HG03520 (cell line): ENCODE data around the gene WDR73.
"Not testable (repeated sequence)": the region's sequence is repeated elsewhere in the genome, so short reads cannot be mapped to it uniquely, and the experiment has no call there.

Experiments
- ATAC-seq: cut with Tn5 transposase; IDR thresholded peaks from one replicate; pipeline ENCODE4 v1.9.1; 2021; ENCODE audit warnings: mild to moderate bottlenecking, moderate library complexity; ENCODE audit not compliant: unreplicated experiment

The WDR73 gene

DNA sequence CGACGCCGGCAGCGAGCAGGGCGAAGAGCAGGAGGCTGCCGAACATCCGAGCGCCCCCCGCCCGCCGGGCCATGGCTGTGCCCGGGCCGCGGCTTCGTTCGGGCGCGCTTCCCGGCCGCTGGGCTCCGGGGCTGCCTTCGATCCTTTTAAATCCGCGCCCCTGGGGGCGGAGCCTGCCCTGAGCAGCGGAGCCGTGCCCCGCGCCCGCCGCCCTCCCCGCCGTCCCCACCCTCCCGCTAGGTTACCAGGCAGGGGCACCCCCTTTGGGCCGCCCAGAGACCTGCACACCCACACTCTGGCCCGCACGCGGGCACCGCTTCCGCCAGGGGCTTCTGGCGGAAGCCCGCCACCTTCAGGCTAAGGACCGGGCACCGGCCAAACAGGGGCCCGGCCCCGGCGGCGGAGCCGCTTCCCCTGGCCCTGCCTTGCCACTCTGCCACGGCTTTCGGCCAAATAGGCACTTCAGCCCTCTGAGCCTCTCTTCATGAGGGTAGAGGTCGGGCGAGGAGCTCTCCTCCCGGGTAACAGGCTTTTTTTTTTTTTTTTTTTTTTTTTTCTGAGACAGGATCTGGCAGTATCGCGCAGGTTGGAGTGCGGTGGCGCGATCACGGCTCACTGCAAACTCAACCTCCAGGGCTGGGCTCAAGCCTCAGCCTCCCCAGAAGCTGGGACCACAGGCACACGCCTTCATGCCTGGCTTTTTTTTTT is 4.2 kb upstream of the WDR73 start, which contains the start of gene NMB:
Gene NMB (minus strand): TSS at position 120 of the 708 bp plus-strand sequence. CDS start 47 bp downstream, at position 73.
- ATAC-seq: peak; percentile 51

DNA sequence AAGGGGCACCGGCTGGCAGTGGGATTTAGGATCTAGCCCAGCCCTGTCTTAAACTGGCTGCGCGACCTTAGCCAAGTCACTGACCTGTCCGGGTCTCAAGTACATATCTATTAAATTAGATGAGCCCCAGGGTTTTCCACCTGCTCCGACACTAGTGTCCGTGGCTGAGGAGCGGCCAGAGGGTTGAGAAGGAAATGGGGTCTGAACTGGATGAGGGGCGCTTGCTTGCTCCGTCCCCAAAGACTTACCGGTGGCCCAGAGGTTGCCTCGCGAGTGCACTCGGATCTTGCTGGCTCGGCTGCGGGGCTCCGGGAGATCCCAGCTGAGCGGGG is 3.6 kb upstream of the WDR73 start:
- no peak for ATAC-seq

DNA sequence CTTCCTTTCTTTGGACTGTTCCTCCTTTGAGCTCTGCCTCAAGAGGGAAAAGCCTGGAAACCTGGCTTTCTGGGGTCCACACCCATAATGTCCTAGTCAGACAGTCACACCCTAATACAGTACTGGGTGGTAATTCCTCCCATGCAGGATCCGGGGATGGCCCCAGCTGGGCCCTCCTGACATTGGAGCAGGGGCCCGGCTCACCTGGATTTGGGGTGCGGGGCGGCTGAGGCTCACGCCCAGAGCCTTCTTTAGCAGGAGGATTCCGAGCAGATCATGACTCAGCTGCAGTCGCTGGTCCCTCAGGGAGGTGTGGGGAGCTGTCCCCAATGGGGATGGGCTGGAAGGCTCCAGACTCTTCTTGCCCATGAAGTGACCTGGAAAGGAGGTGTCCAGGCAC is 2.9 kb upstream of the WDR73 start:
- no peak for ATAC-seq

DNA sequence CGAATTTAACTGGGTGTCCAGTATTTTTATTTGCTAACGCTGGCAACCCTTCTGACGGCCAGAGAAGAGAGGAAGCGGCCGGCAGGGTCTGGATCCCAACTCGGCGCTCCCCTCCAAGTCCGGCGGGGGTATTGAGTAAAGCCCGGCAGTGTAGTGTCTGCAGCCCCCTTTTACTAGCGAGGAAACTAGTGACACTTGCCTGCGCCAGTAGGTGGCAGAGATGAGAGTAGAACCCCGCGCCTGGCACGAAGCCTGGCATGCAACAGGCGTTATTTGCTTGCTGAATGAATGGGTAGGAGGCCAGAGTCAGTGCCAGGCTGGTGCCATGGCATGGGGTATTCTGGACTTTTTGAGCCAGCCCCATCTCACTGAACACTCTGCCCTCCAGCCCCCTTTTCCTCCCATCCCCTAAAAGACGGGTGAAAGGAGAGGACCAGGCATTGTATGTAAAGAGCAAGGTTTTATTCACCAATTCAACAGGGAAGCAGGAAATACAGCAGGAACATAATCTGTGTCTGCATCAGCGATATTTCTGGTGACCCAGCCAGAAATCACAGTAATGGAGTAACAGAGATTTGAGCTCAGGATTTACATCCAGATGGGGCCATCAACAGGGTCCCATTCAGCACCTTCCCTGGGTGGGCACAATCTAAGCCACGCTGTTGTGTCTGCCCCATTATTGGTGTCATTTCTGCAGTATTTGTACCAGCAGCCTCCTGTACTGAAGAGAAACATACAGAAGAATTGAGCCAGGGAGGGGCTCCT is 788 bp upstream of the WDR73 start:
- no peak for ATAC-seq

DNA sequence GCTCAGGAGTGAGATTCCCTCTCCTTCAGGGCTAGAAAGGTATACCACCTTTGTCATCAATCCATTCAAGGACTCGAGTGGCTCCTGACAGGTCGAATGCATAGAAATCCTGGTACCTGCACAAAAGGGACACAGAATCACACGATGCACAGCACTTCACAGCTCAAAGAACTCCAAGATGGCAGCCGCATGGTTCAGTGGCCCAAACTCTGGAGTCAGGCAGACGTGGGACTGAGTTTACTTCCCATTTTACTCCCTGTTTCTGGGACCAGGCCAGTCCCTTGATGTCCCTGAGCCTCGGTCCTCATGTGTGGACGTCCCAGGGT is 536 bp downstream of the WDR73 start:
- ATAC-seq: no peak

DNA sequence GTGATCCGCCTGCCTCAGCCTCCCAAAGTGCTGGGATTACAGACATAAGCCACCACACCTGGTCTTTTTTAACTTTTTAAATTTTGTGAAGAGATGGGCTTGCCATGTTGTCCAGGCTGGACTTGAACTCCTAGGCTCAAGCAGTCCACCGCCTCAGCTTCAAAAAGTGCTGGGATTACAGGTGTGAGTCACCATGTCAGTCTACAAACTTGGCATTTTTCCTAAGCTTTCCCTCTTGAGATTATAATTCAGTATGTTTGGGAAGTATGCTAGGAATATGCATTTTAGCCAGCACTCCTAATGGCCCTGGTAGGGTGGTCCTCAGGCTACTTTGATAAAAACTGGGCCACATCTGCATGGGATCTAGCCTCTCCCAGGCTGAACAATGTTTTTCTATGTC is 4.4 kb downstream of the WDR73 start:
- ATAC-seq: no peak

DNA sequence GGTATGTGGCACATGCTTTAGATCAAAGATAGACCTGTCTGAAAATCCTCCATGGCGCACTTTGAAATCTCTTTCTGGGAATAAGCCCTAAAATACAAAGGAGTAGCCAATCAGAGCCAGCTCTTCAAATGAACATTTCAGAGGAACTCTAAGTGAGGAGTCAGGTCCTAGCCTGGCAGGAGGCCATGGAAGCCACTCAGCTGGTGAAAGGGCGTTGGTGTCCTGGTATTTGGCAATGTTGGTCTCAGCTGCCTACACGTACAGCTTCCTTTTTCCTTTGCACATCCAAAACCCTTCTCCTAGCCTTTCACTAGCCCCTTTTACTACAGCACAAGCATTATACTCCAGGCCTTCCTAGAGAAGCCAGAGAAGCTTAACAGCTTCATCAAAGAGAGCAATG is 5.5 kb downstream of the WDR73 start:
- no peak for ATAC-seq

DNA sequence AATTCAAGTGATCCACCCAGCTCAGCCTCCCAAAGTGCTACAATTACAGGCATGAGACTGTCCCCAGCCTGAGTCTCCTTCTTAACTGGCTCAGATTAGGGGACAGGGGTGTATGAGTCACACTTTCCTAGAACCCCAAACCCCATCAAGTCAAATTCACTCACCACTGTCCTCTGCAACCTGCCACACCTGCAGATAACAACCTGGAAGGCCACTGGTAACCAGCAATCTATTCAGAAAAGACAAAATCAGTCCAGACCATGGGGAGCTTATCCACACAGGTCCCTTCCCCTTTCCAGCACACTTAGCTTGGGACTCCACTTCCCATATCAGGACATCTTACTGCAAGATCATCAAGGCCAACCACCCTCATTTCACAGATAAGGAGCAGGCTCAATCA is 6.4 kb downstream of the WDR73 start:
- ATAC-seq: no peak

DNA sequence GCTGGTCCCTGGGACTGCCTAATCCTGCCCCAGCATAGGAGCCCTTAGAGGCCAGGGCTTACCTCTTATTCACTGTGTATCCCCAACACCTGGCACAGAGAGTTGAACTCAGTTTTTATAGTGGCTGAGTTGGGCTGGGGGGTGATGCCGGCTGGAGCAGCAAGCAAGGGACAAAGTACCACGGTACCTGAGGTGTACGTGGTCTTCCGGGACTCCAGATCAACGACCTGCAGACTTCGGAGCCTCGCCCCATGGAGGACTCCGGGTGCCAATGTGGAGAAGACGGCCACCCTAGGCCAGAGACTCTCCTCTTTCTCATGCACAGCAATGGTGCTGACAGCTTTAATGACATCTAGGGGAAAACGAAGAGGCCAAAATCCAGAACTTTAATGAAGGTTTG is 8.1 kb downstream of the WDR73 start:
- ATAC-seq: no peak

DNA sequence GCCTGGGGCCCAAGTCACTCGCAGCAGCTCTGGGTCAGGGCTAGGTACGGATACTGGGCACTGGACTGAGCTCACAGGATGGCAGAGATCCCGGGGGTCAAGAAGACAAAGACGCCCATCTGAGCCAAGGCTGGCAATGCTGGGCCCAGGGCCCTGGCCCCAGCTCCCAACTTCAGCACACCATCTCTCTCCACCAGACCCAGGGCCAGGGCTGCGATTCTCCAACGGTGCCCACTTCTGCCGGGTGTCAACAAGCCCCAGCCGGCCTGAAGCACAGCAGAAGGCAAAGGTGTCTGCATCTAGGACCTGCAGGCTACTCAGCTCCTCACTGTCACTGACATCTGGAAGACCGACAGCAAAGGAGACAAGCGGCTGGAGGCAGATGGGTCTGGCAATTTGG is 8.6 kb downstream of the WDR73 start:
- ATAC-seq: no peak

DNA sequence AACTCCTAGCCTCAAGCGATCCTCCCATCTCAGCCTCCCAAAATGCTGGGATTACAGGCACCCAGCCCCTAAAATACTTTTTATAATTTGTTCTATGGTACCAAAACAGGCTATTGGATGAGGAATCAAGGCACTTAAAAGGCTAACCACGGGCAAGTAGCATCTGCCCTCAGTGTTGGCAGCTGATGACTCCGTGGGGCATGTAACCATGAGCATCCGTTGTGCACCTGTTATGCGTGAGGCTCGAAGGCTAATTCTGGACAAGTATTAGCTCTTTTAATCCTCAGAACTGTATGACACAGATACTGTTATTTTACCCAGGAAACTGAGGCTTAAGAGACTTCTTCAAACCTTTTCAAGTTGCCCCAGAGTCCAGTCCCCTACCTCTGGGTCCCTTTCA is 10.2 kb downstream of the WDR73 start:
- no peak for ATAC-seq

DNA sequence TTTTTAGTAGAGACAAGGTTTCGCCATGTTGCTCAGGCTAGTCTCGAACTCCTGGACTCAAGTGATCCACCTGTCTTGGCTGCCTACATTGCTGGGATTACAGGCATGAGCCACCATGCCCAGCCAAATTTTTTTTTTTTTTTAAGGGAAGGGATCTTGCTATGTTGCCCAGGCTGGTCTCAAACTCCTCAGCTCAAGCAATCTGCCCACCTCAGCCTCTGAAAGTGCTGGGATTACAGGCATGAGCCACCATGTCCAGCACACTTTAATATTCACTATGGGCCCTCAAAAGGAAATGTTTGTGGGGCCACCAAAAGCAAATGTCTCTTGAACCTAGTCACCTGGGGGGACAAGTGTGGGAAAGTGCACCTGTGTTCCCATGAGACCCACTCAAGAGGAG is 11.4 kb downstream of the WDR73 start:
- ATAC-seq: not testable (repeated sequence)

DNA sequence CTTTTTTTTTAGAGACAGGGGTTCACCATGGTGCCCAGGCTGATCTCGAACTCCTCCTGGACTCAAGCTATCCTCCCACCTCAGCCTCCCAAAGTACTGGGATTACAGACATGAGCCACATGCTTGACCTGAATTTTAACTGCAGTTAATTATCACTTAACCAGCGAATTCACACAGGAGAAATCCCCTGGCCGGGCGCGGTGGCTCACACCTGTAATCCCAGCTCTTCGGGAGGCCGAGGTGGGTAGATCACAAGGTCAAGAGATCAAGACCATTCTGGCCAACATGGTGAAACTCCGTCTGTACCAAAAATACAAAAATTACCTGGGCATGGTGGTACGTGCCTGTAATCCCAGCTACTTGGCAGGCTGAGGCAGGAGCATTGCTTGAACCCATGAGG is 12.2 kb downstream of the WDR73 start:
- not testable (repeated sequence) for ATAC-seq

DNA sequence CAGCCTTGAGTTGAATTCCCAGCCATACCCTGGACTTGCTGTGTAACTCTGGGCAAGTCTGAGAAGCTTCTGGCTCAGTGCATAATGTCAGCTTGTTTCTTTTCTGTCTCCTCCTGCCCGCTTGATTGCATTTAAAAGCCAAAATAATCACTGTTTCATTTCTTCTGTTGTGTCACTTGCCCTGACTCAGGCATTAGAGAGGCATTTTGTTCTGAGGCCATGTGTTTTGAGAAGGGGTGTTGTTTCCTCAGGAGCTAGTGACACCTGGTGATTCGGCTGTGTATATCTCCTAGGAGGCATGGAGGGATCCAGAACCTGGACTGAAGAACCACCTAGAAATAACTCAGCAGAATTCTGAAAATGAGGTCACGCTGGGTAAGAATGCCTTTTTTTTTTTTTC is 16.0 kb downstream of the WDR73 start:
- no peak for ATAC-seq

DNA sequence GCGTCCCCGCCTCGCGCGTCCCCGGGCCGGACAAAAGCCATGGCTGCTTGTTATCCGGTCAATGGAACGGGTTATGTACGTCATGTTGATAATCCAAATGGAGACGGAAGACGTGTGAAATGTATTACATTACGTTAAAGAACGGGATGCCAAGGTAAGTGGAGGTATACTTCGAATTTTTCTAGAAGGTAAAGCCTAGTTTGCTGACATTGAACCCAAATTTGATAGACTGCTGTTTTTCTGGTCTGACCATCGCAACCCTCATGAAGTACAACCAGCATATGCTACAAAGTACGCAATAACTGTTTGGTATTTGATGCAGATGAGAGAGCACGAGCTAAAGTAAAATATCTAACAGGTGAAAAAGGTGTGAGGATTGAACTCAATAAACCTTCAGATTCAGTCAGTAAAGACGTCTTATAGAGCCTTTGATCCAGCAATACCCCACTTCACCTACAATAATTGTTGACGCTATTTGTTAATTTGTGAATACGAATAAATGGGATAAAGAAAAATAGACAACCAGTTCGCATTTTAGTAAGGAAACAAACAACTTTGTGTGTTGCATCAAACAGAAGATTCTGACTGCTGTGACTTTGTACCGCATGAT is 19.8 kb downstream of the WDR73 start:
- no peak for ATAC-seq

DNA sequence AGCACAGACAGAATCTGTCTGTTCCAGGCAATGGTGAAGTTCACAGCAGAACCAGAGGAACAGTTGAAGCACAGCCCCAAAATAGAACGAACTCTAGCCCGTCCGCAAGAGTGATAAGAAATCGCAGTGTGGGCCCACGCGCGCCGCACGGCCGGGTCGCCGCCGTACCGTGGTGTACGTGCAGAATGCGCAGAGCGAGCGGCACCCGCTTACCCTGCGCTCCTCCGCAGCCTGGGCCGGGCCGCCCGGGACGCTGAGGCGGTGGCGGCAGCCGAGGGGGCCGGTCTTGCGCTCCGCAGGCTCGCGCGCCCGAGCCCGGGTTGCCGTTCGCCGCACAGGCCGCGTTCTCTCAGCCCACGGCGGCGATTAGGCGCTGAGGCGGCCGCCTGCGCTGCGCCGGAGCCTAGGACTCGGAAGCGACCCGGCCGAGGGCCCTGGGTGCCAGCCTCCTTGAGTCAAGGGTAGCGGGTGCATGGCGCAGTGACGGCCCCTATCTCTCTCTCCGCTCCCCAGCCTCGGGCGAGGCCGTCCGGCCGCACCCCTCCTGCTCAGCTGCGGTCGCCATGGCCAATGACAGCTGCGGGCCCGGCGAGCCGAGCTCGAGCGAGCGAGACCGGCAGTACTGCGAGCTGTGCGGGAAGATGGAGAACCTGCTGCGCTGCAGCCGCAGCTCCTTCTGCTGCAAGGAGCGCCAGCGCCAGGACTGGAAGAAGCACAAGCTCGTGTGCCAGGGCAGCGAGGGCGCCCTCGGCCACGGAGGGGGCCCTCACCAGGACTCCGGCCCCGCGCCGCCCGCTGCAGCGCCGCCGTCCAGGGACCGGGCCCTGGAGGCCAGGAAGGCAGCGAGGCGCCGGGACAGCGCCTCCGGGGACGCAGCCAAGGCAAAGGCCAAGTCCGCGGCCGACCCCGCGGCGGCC is 20.5 kb downstream of the WDR73 start:
- ATAC-seq: peak; percentile 37

DNA sequence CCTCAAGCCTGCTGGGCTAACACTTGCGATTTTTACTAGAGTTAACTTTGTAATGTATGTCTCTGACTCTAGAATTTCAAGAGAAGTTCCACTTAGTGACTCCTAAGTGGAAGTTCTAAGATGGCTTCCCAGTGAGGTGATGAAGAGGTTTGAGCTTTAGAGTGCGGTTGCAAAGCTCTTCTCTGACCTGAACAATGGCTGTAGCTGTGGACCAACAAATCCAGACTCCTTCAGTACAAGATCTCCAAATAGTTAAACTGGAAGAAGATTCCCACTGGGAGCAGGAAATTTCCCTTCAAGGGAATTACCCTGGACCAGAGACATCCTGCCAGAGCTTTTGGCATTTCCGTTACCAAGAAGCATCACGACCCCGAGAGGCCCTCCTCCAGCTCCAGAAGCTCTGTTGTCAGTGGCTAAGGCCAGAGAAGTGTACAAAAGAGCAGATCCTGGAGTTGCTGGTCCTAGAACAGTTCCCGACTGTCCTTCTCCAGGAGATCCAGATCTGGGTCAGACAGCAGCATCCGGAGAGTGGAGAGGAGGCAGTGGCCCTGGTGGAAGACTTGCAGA is 22.3 kb downstream of the WDR73 start:
- ATAC-seq: no peak

DNA sequence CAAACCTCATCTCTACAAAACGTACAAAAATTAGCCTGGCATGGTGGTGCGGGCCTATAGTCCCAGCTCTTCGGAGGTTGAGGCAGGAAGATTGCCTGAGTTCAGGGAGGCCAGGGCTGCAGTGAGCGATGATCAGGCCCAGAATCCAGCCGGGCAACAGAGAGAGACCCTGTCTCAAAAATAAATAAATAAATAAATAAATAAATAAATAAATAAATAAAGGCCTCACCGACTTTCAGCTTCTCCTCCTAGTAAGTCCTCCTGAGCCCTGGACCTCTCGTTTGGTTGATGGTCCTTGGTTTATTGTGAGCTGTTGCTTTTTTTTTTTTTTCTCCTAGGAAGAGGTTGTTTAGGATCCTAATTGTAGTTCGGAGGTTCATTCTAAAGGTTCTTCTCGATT is 25.1 kb downstream of the WDR73 start:
- ATAC-seq: no peak

DNA sequence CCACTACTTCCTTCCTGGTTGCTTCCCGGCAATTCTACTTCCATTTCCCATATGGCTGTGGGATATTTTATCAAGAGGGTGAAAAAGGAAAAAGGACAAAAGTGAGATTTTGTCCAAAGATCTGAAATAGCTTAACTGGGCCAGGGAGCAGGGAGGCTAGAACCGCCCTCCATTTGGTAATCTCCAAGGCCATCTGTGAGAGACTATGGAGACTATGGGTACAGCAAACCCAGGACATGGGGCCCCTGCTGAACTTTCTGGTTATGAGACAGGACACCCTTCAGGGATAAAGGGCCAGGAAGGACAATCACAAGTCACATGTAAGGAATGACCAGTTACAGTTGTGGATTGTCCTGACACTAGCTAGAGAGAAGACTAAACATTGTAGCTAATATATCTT is 29.0 kb downstream of the WDR73 start:
- ATAC-seq: no peak

DNA sequence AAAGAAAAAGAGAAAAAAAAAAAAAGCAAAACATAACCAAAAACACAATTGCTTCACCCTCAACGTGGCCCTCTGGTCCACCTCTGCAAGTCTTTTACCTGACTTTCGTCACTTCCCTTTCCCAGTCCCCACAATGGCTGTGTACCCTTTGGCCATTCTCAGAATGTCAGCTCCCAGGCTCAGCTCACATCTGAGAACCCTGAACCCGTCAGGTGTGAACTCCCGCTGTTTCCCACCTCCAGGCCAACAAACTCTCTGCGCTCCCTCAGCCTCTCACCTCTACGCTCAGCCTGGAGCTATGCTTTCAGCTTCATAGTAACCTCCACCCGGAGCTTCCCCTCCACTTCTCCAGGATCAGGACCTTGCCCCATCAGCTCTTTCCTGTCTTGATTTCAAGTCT is 29.7 kb downstream of the WDR73 start:
- no peak for ATAC-seq

DNA sequence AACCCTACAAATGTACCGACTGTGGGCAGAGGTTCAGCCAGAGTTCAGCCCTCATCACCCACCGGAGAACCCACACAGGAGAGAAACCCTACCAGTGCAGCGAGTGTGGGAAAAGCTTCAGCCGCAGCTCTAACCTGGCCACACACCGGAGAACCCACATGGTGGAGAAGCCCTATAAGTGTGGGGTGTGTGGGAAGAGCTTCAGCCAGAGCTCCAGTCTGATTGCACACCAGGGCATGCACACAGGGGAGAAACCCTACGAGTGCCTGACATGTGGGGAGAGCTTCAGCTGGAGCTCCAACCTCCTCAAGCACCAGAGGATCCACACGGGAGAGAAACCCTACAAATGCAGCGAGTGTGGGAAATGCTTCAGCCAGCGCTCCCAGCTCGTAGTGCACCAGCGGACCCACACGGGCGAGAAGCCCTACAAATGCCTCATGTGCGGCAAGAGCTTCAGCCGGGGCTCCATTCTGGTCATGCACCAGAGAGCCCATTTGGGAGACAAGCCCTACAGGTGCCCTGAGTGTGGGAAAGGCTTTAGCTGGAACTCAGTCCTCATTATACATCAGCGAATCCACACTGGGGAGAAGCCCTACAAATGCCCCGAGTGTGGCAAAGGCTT is 32.6 kb downstream of the WDR73 start:
- ATAC-seq: no peak
